ENCODE data around the gene WDR36.
"Not testable (repeated sequence)": the region's sequence is repeated elsewhere in the genome, so short reads cannot be mapped to it uniquely, and the experiment has no call there.

WDR36 gene

DNA sequence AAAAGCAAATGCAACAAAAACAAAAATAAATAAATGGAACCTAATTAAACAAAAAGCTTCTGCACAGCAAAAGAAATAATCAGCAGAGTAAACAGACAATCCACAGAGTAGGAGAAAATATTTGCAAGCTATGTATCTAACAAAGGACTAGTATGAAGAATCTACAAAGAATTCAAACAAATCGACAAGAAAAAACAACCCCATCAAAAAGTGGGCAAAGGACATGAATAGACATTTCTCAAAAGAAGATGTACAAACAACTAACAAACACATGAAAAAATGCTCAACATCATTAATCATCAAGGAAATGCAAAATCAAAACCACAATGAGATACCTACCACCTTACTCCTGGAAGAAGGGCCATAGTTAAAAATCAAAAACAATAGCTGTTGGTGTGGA lies 49.3 kb downstream of the WDR36 start:
- not testable (repeated sequence) for DNase-seq

DNA sequence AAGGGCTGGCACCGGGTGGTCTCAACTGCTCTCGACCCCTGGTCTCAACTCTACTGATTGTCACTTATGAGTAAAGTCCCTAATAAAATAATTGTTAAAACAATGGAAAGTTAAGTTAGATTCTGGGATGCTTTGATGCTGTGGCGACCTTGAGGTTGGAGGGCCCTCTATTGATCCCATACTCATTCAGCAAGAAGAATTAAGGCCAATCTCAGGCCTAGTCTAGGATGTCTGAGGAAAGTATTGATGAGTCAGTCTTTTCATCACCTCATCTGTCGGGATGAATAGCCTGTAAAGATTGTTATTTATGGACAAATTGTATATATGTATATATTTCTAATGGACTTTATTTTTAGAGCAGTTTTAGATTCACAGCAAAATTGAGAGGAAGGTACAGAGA lies 50.8 kb downstream of the WDR36 start:
- DNase-seq = no peak

DNA sequence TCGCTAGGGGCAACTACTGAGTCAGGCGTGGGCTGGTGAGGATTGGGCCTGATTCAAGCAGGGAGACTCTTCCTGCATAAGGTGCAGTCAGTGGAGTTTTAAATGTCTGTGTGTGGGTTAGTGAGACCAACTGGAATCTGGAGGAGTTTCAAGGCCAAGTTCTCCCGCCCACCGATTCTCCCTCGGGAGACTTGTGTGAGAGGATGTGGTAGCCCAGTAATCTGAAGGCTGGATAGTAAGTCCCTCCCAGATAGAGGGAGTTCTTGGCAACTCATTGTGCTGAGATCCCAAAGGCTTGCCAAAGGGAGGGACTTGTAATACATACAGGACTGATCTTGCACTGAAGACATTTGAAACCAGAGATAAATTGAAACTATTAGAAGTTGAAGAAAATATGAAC lies 51.8 kb downstream of the WDR36 start:
- DNase-seq = no peak

DNA sequence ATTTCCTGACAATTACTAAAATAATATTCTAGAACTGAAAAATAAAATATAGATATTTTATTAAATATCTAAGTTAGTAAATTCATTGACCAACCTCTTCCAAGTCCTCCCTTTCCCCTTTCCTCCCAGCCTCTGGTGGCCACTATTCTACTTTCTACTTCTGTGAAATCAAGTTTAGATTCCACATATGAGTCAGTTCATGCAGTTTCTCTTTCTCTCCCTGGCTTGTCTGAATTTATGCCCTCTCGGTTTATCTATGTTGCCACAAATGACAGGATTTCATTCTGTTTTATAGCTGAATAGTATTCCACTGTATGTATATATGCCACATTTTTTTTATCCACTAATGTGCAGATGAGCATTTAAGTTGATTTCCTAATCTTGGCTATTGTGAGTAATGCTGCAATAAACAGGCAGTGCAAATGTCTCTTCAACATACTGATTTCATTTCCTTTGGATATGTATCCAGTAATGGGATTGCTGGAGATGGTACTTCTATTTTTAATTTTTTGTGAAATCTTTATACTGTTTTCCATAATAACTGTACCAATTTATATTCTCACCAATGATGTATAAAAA lies 52.3 kb downstream of the WDR36 start:
- no peak for DNase-seq

DNA sequence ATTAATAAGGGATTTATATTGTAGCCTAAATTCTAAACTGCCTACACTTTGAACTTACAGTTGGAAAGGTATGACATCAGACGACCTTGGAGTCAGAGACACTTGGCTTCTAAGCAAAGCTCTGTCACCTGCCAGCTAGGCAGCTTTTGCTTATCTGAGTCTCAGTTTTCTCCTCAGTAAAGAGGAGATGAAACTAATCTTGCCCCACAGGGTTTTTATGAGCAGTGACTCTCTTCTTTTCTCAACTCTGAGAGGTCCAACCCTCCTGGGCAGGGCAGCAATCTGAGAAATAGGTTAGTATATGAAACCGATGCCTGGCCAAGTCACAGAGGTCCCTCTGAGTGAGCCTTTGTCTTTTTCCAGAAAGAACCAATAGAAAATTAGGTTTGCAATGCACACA lies 53.9 kb downstream of the WDR36 start:
- DNase-seq = no peak

DNA sequence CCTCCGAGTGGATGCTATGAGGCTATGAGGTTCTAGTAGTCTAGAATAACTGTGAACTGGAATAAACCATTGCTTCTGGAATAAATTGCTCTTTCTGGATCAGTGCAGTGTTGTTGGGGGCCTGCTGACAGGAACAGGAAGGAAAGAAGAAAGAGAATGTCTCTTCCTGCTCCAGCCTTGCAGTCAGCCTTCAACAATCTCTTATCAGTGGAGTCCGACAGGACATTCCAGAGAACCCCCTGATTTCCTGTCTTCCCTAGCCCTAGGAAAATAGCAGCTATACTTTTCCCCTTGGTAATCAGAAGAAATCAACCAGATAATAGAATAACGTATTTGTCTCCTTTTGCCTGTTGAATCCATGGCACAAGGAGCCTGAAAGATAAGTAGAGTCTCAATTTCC lies 55.4 kb downstream of the WDR36 start:
- DNase-seq = no peak

DNA sequence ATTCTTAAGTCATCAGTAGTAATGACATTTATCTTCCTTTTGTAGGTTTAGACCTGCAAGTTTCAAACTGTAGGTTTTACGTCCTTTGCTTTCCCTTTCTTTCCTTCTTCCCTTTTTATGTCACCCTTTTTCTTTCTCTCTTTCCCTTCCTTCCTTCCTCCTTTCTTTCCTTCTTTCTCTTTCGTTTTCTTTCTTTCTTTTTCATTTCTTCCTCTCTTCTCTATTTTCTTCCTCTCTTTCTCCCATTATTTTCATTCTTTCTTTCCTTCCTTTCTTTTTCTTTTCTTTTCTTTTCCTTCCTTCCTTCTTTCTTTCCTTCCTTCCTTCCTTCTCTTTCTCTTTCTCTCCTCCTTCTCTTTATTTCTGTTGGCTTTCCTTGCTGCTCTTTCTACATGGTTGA lies 59.9 kb downstream of the WDR36 start:
- DNase-seq = no peak

DNA sequence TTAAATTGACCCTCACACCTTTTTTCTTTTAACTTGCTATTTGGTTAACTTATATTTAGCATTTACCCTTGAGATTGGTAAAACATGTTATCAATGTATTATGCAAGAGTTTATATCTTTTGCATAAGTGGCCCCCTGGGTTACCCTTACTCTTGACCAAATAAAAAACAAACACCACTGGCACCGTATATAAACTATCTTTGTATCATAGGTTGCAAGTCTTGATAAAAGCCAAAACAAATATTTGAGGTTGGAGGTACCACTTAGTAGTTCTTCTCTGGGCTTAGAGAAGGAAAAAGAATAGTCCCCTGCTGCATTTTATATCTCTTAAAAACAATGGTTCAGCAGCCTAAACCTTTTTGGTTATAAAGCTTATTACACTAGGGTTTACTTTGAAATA lies 61.3 kb downstream of the WDR36 start:
- DNase-seq = no peak

DNA sequence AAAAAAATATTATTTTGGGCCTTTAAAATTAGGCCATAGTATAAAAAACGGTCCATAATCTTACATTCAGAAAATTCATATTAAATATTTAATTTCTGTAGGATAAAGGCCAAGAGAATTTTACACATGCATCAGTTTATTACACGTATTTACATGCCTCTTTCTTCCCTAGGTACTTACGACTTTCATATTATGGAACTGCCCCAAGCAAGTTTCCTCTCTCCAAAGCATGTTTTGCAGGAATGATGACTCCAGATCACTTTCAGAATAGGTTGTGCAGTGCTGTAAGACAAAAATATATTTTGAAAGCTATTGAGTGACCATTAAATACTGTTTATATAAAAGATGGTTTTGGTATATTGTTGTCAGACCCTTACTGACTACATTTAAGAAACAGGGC lies 61.8 kb downstream of the WDR36 start:
- no peak for DNase-seq

DNA sequence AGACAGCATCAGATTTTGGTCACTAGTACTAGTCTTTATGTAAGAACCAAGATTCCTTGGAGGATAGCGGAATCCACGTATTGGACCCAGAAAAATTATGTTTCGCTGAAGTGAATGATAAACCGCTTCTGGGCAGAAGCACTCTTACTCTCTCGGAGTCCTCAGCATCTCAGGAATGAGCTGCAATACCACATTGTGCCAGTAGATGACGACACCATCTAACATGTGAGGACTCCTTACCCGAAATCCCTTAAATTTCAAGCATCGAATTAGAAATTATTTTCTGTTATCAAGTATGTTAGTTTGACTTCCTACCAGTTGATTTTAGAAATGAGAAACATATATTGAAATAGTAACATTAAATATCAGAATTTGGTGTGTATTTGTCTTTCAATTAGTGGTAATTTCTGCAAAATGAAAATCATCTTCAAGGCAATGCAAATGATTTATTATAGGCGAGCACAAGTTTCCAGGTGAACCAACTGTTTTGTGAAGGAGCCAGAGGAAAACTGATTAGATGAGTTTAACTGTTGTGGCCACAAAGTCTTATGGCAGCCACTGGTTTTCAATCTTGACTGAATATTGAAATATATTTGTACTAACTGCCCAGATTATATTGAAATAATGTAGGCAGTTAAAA lies 66.1 kb downstream of the WDR36 start:
- DNase-seq = peak; percentile 71

DNA sequence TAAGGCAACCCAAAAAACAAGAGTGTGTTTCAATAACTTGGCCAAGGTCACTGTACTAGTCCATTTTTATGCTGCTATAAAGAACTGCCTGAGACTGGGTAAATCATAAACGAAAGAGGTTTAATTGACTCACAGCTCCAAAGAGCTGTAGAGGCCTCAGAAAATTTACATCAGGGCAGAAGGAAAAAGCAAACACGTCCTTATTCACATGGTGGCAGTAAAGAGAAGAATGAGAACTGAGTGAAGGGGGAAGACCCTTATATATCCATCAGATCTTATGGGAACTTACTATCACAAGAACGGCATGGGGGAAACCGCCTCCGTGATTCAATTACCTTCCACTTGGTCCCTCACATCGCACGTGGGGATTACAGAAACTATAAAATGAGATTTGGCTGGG lies 67.7 kb downstream of the WDR36 start:
- DNase-seq = no peak

DNA sequence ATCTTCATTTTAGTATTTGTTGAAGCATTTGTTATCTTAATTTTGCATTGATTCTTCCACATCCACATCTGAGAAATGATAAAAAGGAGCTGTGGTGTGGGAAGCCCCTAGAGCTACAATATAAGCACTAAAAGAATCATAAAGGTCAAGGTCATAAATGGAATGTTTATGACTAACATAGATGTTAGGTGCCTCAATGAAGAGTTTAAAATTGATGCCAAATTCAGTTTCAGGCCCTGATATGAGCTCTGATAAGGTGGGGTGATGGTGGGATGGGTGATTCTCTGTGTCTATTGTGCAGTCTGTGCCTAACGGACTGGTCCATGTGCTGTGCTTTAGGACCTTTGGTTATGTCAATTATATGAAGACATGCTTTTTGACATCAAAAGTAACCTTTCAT lies 70.9 kb downstream of the WDR36 start:
- DNase-seq = no peak

DNA sequence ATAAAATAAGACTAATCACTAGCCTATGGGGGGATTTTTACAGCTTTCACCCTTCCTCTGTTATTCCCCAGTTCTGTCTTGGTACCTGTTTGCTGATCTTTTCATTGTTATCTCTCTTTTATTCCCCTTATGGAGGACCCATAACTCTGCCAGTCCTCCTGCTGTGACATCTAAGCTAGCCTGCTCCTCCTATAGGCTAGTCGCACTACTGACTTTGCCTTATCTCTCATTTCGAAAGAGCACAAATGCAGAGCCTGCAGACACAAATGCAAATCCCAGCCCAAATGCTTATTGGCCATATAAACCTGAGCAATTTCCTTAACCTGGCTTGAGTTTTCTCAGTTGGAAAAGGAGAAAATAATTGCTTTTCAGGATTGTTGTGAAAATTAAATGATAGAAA lies 72.9 kb downstream of the WDR36 start:
- no peak for DNase-seq

DNA sequence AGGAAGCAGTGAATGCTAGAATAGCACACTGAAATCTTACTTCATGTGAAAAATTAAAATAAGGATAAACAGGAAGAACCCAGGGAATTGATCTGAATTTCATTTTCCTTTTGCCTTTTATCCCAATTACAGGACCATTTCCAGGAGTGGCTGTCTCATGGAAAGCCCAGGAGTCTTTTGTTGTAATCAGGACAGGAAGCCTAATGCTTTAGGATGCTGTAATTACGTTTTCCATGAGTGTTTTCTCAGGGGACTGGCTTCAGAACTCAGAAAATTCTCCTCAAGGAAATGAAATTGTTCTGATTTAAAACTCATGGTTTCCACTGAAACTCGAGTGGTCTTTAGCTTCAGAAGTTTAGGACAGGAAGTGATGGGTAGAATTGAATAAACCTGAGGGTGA lies 75.4 kb downstream of the WDR36 start:
- DNase-seq = no peak

DNA sequence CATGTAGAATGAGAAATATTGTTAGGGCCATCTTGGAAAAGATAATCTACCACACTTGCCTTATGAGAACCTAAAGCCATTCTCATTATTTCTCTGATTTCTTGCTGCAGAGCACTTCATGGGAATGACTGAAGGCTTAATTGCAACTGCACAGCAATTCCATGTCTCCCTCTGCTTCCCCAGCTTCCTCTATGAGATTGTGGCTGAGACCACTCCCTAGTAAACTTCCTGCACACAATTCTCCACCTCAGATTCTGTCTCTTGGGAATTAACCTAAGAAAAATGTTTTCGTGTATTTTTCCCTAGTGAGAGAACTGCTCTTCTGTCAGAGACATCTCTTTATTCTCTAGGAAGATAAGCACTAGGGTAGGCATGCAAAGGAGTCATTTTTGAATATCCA lies 76.5 kb downstream of the WDR36 start:
- no peak for DNase-seq

DNA sequence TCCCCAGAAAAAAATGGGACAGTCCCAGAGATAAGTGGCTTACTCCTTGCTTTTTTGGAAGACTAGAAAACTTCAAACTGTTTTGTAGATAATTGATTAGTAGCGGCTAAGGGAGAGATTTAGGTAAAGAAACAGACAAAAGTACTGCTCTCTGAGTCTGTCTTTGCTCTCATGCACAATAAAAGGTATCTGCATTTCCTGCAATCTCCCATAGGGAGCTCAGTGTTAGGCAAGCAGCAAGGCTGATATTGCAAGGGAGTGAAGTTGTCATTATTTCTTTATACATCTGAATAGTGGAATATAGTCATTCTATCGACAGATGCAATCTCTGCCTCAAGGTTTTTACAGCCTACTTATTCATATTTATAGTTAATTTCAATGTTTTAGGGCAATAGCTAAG lies 77.1 kb downstream of the WDR36 start:
- no peak for DNase-seq

DNA sequence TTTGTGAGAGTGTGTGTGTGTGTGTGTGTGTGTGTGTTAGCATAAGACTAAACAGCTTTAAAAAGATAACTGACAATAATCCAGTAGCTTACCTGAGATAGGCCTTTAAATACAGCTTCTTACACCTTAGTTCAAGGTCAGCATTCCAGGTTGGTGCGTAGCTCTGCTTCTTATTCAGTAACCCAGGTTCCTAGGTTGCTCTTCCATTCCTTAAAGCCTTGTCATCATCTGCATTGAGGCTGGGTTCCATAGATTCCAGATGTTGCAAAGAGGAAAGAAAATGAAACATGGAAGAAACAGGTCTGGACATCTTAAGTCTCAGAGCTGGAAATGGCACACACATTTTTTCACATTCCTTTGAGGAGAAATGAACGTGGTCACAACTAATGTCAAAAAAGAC lies 78.1 kb downstream of the WDR36 start:
- DNase-seq = no peak

DNA sequence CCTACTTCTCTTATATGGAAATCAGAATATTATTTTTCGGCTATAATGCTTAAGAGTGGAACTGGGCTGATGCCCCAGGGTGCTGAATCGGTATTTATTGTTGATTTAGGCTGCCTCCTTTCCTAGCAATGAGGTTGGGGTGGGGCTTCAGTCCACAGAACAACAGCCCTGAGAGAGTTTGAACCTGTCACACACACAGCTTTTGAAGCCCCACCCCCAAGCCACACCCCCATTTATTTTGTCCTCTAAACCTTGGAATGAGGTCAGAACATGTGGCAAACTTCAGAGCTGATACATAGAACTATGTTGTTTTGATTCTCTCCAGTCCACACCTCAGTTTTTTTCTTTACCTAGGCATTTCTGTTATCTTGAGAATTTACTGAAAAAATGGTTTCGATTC lies 80.4 kb downstream of the WDR36 start:
- no peak for DNase-seq

DNA sequence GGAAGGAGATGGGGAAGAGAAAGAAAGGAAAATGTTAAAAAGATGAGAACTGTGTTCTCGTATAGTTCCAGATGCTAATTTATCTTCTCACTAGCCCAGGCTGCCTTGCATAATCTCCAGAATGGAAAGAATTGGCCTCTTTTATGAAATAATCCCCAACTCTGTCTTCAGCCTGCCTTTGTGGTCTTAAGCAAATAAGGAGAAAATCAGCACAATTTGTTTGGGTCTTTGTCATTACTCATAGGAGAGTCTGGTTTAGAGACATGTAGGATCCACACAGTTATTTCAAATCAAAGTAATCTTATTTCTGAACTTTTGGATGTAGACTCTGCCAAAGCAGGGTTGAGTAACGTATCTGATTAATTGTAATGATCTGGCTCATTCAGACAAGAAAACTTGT lies 81.3 kb downstream of the WDR36 start:
- DNase-seq = no peak

Data from stimulated activated naive CD4-positive, alpha-beta T cell treated with Interleukin-2 at 50 U/mL for 16 hours (primary cell).